ENCODE results near the gene RMI1.

- no peak for TF ChIP-seq CTCF (IDR thresholded peaks at IDR 0.05; ENCODE audit: poor library complexity)
- TF ChIP-seq EZH2phosphoT487 (IDR thresholded peaks at IDR 0.05; ENCODE audit: low read depth, severe bottlenecking, unreplicated experiment): no peak
- no peak for TF ChIP-seq EZH2 (IDR thresholded peaks at IDR 0.05; ENCODE audit: borderline replicate concordance)
These were observed 6.8 kb downstream of the RMI1 start for GRCh38 chr9:83987402-83987791.
